NCI-H345 treated with DMSO at 0.1 percent for 48 hours (cell line): Measurements from ENCODE around the gene PEPD.
A peak's percentile ranks its signal among the peaks of the same experiment; 100 is the strongest.
"Not testable (repeated sequence)": the region's sequence is repeated elsewhere in the genome, so short reads cannot be mapped to it uniquely, and the experiment has no call there.

ENCODE experiments used
- DNase-seq: peaks from one replicate; lab custom pipeline; 2025; ENCODE audit not compliant: unreplicated experiment; lab: John Stamatoyannopoulos, UW

Gene PEPD

DNA sequence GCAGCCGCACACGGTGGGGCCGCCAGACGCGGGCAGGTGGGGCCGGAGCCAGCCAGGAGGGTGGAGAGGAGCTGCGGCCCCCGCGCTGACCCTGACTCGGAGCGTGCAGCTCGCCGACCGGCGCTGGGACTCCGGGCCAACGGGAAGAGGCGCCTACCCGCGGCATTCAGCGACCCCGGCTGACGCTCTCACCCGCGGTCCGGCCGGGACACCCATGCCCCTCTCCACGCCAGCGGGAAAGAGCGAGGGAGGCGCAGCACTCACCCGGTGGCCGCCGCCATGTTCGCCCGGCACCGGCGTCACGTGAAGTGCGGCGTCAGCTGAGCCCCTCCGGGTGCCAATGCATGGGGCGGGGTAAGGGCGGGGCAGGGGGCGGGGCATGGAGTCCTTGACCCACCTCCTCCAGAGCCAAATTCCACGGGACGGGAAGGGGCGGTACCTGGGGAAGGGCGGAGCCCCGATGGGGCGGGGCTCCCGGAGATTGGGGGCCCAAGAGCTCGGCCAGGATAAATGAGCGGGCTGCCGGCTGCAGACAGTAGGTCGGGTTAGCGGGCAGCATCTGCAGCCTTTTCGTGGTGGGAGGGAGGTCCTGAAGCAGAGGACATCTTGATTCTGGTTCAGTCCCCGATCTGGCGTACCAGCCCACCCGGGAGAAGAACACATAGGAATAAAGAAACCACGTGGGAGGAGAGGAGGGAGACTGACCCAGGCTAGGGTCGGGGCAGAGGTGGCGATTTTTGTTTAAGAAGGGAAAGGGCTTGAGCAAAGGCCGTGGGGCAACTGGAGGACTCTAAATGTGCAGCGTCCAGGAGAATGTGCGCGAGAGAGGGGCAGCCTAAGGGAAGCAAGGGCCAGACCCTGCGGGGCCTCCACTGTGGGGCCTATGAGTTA lies at the start of gene PEPD:
PEPD (minus strand) TSS at position 312 of the 891 bp plus-strand sequence; CDS start at position 281, 31 bp downstream.
- peak; percentile 96 for DNase-seq

DNA sequence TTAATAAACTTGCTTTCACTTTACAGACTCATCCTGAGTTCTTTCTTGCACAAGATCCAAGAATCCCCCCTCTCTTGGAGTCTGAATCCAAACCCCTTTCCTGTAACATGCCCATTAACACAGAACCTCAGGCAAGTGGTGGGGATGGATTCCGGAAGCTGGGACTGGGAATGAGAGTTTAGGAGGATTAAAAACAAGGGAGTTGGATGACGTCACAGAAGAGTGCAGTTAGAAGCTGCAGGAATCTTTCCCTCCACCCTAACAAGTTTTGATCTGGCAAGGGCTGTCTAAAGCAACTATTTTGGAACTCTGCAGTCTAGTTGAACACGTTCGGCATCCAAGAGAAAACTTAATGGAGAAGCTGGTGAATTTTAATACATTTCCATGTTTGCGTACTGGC lies 48.2 kb upstream of the PEPD start:
- DNase-seq: no peak

DNA sequence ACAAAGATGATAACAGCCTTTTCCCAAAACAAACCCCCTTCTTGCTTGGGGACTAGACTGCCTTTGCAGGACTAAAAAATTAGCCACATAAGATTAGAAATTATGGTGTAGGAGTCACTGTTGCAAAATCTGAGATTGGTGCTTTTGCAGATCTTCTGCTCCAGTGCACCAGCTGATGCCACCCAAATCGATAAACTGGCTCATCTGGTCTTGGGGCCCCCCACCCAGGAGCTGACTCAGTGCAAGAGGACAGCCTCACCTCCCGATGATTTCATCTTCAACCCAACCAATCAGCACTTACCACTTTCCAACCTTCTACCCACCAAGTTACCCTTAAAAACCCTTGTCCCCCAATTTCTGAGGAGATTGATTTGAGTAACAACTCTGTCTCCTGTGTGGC lies 47.1 kb upstream of the PEPD start:
- no peak for DNase-seq

DNA sequence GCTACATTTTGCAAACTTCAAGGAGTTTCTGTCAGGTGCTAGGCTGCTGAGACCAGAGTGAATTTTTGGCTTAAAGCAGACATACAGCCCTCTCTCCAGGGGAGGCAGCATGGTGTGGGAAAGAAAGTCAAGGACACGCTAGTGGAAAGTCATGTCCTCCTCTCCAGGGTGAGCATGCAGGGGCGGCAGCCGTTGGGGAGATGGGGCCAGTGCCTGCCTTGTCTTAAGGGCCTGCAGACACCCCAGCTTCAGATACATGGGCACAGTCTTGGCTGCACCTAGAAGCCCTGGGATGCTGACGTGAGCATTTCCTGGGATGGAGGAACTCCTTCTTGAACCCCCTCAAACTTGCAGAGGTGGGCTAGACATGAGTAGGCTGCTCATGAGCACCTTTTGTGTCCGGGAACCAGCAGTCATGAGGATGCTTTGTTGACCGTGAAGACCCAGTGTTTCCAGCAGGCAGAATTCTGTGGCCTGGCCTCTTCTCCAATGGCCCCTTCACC lies 43.3 kb upstream of the PEPD start:
- DNase-seq: no peak

DNA sequence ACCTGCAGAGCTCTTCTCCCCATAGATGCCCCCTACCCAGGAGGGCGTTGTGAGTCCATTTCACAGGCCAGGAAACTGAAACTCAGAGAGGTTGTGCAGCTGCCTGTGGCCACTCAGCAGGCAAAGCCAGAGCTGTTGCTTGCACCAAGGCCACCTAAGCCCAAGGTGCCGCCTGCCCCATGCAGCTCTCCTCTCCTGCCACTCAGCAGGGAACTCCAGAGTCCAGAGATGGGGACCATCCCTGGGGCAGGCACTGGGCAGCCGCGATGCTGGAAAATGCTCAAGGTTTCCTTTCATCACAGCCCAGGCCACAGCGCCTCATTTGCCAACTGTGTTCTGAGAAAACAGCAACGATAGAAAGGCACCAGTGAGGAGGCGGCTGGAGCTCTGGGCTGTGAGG lies 41.0 kb upstream of the PEPD start:
- DNase-seq: no peak

DNA sequence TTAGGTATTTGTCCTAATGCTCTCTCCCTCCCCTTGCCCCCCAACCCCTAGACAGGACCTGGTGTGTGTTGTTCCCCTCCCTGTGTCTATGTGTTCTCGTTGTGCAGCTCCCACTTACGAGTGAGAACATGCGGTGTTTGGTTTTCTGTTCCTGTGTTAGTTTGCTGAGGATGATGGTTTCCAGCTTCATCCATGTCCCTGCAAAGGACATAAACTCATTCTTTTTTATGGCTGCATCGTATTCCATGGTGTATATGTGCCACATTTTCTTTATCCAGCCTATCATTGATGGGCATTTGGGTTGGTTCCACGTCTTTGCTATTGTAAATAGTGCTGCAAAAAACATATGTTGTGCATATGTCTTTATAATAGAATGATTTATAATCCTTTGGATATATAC lies 40.1 kb upstream of the PEPD start:
- DNase-seq: not testable (repeated sequence)

DNA sequence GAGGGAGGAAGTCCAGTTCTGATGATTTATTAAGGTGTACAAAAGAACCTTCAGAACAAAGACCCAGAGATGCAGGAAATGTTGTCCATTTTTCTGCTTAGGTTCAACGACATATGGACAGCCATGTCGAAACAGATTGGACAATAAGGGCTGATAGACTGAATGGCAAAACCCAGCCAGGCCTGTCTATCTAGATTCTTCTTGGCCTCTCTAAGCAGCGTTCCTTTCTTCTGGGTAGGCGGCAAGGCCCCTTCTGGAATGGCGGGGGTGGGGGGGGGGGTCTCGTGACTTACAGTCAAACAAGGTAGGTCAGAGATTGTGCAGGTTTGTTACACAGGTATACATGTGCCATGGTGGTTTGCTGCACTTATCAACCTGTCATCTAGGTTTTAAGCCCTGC lies 39.7 kb upstream of the PEPD start:
- DNase-seq: no peak

DNA sequence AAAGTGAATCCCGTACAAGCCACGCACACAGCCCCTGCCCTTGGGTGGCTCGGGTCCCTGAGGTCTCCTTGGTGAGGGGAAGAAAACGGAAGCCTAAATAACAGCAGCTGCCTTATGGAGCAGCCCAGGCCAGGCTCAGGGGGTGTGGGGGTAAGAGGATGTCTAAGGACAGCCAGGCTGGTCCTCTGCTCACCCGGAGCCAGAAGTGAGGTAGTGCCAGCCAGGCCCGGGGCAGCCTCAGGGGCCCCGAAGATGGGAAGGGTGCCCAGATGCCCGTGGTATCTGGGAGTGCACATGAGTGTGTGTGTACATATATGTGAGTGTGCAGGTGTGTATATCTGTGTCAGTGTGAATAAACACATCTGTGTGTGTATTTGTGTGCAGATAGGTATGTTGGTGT lies 38.4 kb upstream of the PEPD start:
- DNase-seq: no peak

DNA sequence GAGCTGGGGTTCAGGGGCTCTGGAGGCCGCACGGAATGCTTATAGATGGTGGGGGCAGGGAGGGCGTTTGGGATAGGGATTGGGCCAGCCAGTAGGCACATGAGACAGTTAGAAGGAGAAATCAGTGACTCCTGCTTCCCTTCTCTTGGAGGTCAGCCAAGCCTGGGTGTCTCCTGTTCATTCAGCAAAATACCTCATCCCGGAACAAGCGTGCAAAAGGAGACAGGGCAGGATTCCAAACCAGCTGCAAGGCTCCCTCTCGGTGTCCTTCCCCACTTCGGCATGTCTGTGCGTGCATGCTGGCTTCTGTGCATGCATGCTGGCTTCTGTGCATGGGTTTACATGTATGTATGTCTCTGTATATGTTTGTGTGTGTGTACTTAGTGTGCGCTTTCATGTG lies 37.3 kb upstream of the PEPD start:
- DNase-seq: no peak

DNA sequence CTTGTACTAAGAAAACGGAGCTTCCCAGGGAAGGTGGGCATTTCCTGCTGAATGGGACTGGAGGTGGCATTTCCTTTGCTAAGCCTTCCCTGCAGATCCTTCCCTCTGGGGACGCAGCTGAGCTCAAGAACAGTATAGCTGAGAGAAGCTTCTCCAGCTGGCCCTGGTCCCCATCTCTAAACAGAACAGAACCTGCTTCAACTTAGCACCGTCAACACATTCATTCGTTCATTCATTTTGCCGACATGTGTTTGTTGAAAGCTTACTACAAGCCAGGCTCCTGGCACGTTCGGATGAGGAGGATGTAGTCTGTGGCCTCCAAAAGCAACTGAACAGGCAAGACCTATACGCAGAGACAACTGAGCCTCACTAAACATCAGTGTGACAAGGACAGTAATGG lies 36.6 kb upstream of the PEPD start:
- DNase-seq: no peak

DNA sequence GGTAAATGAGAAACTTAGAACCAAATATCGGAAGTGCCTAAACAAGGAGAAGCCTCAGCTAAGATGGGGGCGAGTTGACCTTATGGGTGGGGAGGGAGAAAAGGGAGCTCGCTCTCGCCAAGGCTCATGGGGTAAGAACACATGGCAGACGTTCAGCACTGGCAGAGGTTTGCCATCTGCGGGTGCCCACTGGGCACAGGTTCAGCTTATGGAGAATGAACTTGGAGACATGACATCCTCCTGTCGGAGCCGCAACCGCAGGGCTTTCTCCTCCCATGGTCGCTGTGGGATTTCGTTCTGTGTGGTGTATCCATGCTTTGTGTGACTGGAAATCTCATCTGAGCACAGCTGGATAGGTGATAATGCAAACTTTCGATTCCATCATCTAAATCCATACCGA lies 36.1 kb upstream of the PEPD start:
- DNase-seq: no peak

DNA sequence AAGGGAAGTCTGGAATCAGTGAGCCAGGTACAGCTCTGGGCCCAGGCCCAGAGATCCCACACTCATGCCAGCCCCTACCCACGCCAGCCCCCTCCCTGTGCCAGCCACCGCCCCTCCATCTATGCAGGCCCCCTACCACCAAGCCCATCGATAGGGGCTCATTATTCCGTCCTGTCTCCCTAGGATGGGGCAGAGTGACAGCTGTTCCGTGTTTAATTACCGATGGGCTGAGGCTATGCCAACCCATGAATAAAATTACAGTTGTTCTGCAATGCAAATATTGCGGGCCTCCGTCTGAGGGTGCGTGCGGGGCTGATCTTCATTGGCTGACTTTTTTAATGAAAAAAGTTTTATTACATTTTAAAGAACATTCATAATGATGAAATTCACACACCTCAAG lies 35.6 kb upstream of the PEPD start:
- no peak for DNase-seq

DNA sequence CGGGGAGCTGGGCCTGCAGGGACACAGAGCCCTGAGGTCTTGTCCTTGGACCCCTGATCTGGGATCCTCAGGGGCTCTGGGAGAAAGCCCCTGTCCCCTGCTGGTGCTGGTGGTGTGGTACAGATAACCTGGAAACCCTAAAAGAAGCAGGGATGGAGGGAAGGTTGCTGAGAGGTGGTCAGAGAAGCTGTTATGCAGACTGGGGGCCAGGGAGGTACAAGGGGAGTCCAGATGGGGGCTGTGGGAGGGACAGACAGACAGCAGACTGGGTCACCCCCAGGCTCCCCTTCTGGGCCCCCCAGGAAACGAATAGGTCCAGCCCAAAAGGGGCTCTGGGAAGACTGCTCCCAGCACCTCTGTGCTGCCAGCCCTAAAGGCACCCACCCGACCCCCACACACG lies 34.7 kb upstream of the PEPD start:
- no peak for DNase-seq

DNA sequence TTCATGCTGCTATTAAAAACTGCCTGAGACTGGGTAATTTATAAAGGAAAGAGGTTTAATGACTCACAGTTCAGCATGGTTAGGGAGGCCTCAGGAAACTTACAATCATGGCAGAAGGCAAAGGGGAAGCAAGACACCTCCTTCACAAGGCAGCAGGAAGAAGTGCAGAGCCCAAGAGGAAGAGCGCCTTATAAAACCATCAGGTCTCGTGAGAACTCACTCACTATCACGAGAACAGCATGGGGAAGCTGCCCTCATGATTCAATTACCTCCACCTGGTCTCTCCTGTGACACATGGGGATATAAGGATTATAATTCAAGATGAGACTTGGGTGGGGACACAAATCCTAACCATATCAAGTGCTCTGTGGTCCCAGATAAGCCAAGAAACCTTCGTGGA lies 34.1 kb upstream of the PEPD start:
- not testable (repeated sequence) for DNase-seq

DNA sequence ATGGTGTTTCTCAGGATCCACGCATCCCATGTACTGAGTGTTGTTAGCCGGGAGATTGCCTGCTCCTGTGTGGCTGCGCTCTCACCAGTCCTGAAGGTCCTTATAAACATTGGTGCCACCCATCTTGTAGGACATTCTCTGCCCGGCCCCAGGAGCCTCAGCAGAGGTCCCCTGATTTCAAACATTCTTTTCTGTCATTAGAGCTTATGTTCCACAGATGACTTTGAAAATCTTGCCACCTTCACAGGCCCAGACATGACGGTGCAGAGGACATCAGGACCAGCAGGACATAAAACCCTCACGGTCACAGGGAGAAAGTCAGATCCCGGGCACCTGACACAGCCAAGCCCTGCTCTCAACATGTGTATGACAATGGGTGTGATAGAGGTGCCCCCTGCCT lies 33.2 kb upstream of the PEPD start:
- no peak for DNase-seq

DNA sequence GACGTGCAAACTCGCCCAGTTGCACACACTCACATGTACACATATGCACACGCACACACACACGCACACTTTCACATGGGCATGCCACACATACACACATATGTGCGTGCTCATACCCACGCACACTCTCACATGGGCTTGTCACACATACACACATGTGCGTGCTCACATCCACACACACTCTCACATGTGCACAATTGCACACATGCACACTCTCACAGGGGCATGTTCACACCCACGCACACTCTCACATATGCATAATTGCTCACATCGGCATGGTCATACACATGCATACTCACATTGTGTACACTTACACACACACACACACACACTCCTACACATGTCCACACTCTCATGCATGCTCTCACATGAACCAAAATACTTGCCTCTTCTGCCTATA lies 32.8 kb upstream of the PEPD start:
- DNase-seq: no peak

DNA sequence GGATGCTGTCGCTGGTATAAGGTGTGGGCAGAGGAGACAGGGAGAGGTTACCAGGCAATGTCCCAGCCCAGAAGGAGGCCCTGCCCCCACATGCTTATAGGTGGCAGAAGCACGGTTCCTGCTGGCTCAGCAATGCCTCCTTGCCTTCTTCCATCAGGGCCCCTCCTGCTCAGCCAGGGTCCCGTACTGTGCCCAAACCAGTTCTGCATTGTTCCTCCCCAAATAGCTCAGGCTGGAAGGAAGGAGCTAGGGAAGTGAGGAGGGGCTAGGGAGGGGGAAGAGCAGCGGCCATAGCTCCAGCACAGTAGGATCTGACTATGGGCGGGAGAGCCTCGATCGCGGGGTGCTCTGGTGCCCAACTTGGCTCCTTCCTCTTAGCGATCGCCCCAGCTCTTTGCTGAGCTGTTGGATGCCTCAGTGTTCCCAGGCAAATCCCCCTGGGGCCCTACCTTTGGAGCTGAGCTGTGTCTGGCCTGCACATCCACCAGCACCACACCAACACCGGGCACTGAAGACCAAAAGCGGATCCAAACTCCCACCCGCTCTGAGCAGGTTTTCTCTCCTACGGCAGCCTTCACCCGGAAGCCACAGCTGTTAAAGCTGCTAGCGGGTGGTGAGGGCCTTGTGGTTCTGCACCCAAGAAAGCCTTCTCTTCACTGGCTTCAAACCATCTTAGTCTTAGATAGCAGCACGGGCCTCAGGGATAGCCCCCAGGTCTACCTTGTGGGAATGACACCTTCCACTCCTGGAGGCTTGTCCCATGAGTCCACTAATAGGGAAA lies 32.1 kb upstream of the PEPD start:
- no peak for DNase-seq

DNA sequence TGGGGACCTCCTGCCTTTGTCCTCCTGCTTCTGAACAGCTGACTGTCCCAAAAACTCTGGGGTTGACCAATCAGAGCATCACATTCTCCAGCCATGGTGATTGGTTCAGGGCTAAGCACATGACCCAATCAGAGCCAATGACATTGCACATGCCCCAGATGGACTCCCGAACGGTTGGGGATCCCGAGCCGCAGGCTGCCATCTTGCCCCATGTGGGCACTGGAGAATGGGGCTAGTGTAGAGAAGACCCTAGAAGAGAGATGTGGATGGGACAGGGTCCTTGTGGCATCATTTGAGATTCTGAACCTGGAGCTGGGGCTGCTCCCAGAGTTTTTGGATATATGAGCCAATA lies 31.3 kb upstream of the PEPD start:
- no peak for DNase-seq

DNA sequence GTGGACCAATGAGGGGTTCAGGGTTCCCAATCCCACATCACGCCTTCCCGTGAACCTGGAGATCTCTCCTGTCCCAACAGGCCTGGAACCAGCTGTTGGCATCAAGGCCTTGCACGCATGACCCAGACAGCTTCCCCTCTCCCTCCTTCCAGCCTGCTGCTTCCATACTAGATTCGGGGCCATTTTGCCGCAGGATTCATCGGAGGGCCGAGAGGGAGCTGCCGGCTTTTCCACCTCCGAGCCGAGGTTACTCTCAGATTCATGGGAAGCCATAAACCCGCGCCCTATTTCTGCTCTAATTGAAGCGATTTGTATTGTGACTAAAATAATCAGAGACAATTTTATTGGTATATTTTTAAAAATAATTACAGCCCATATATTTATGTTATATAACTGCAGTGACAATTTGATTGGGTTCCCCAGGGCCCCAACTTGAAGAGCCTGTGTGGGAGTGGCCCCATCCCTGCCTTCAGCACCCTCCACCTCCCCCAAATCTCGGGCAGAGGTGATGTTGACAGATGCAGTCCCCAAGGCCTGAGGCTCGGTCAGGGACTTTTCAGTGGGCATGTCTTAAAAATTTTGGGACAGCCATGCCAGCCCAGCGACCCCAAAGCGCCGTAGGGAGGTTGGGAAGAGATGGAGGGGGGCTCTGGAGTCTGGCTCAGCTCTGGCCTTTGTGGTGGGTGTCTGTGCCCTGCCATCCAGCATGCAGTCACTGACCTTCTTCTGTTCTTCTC lies 30.8 kb upstream of the PEPD start:
- no peak for DNase-seq

DNA sequence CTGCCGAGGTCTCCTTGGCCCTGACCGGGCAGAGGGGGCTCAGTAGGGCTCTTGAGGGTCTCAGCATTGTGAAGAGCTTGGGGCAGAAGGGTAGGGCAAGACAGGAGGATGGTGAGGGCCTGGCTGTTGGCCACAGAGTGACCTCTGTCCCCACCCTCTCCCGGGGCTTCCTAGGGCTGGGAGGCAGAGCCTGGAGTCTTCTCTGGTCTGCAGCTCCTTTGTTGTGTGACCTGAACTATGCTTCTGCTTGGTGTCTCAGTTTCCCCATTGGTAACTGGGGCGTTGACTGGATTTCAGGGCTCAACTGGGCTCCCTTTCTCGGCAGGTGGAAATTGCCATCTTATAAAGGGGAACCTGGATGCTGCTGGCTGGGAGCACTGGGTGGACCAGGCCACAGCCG lies 30.1 kb upstream of the PEPD start:
- no peak for DNase-seq

DNA sequence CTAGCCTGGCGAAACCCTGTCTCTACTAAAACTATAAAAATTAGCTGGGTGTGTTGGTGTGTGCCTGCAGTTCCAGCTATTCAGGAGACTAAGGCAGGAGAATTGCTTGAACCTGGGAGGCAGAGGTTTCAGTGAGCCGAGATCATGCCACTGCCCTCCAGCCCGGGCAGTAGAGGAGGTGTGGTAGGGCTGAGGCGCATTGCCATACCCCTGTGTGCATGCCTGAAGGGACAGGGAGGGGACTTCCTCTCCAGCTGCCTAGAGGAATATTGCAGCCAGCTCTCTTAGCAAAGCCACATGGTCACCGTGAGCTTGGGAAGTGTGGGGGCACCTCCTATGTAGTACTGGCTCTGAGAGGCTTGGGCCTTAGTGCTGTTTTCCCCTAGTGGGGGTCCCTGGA lies 29.2 kb upstream of the PEPD start:
- no peak for DNase-seq

DNA sequence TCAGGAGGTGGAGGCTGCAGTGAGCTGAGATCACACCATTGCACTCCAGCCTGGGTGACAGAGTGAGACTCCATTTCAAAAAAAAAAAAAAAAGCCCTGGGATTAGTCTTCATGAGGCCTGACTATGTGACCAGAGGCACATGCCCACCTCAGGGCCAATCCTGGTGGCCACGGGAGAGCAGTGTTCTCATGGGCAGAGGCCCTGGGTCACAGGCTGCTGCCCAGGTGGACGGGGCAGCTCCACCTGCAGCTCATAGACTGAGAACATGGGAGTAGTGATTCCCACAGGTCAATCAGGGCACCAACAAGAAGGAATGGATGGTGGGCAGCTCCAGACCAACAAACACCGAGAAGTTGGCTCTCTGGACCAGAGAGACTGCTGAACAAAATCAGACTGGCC lies 26.1 kb upstream of the PEPD start:
- no peak for DNase-seq
